ENCODE measurements around the gene BCKDHB. TPM values are rescaled to one million over a fixed set of nuclear protein-coding genes. Genes with fewer than 3 reads are reported as not detected.
A peak's percentile ranks its signal among the peaks of the same experiment; 100 is the strongest.
"Not testable (repeated sequence)": the region's sequence is repeated elsewhere in the genome, so short reads cannot be mapped to it uniquely, and the experiment has no call there.

Gene BCKDHB
- total and polyA plus RNA-seq, 2 of the 4 experiments (the other 2 are of a cell fraction) = 11.2 to 11.8 TPM

GRCh38 chr6:80060774-80061173 is 45.7 kb upstream of the BCKDHB start:
- Histone ChIP-seq H2BK20ac (ENCODE audit: low read depth, low read length) (no peak overlapping the region), H4K20me1 (ENCODE audit: insufficient read depth, low read length) (no peaks in the 10 kb centered on the region), H3K9ac (ENCODE audit: low read depth, low read length) (no peak overlapping the region), H2BK120ac (ENCODE audit: low read depth, low read length) (no peak overlapping the region), H3K27ac (ENCODE audit: insufficient read depth, low read length) (no peak overlapping the region), H4K91ac (ENCODE audit: insufficient read depth, low read depth, low read length) (no peak overlapping the region), H3K4me2 (ENCODE audit: low read depth, low read length) (no peak overlapping the region), H2AK9ac (replicated peaks; ENCODE audit: low read depth, low read length, poor library complexity) (no peak overlapping the region), H3K4ac (ENCODE audit: low read depth, low read length) (no peak overlapping the region), H4K8ac (ENCODE audit: low read depth in 2 of 2, low read length in 2 of 2) (no peak overlapping the region), H3K4me1 (ENCODE audit: control insufficient read depth, insufficient read depth, low read length) (no peaks in the 10 kb centered on the region), H3K36me3 (ENCODE audit: control insufficient read depth, insufficient read depth, low read length) (no peaks in the 10 kb centered on the region), H2AFZ (replicated peaks; ENCODE audit: low read length, poor library complexity) (no peak overlapping the region), H3K18ac (ENCODE audit: low read depth, low read length) (no peak overlapping the region), H3K9me1 (ENCODE audit: insufficient read depth, low read length) (no peaks in the 10 kb centered on the region; the same call in 1 of the 2 replicates), H3K23ac (ENCODE audit: low read depth, low read length) (no peak overlapping the region), H3K9me3 (ENCODE audit: control insufficient read depth, insufficient read depth, low read length) (no peaks in the 10 kb centered on the region), H2BK15ac (ENCODE audit: low read depth, low read length) (no peak overlapping the region), H2BK5ac (ENCODE audit: low read depth, low read length, poor library complexity, severe bottlenecking) (no peak overlapping the region), H3K4me3 (ENCODE audit: insufficient read depth, low read depth, low read length) (no peak overlapping the region), H3K27me3 (ENCODE audit: control insufficient read depth, insufficient read depth, low read length) (no peaks in the 10 kb centered on the region), H3K14ac (replicated peaks; ENCODE audit: low read depth, low read length) (no peak overlapping the region), H4K5ac (ENCODE audit: low read depth, low read length) (no peak overlapping the region), H2AK5ac (ENCODE audit: low read depth, low read length) (no peak overlapping the region), H3K79me1 (ENCODE audit: low read depth in 1 of 2, low read length in 2 of 2) (no peaks in the 10 kb centered on the region), H3K56ac (ENCODE audit: extremely low read depth, insufficient read depth, low read length) (no peak overlapping the region)
- DNase-seq (no peak), ATAC-seq (ENCODE audit: low read depth) (no peak)
- POLR2A ChIA-PET (ENCODE audit: unreplicated experiment) = no interaction called here
- intact Hi-C loops (cut with micrococcal nuclease) = no loop called here
- no TSS peak for BruUV-seq (replicated peaks)
- CTCF ChIA-PET = no interaction called here
- dilution Hi-C loops (cut with HindIII; ENCODE audit: low sequenced_read_pairs, unreplicated experiment) = no loop called here
- in situ Hi-C loops (cut with MboI; ENCODE audit: low sequenced_read_pairs) = no loop called here
- TF ChIP-seq SMC3 (IDR thresholded peaks at IDR 0.05; ENCODE audit: low read depth, low read length) (no peak), MAFK (IDR thresholded peaks at IDR 0.05; ENCODE audit: low read depth, low read length) (peak; percentile 82)

GRCh38 chr6:80068146-80068545 is 38.3 kb upstream of the BCKDHB start:
- ATAC-seq (ENCODE audit: low read depth); H3K14ac ChIP-seq (replicated peaks; ENCODE audit: low read depth, low read length); CTCF ChIA-PET; H4K91ac ChIP-seq (ENCODE audit: insufficient read depth, low read depth, low read length); H2BK15ac ChIP-seq (ENCODE audit: low read depth, low read length); intact Hi-C loops (cut with micrococcal nuclease); H3K56ac ChIP-seq (ENCODE audit: extremely low read depth, insufficient read depth, low read length); H2BK20ac ChIP-seq (ENCODE audit: low read depth, low read length); H2AK9ac ChIP-seq (replicated peaks; ENCODE audit: low read depth, low read length, poor library complexity); H4K8ac ChIP-seq (ENCODE audit: low read depth in 2 of 2, low read length in 2 of 2); H2BK5ac ChIP-seq (ENCODE audit: low read depth, low read length, poor library complexity, severe bottlenecking); H3K36me3 ChIP-seq (ENCODE audit: control insufficient read depth, insufficient read depth, low read length); DNase-seq; H2AFZ ChIP-seq (replicated peaks; ENCODE audit: low read length, poor library complexity); H3K9me1 ChIP-seq (ENCODE audit: insufficient read depth, low read length); H3K9ac ChIP-seq (ENCODE audit: low read depth, low read length); H3K4me2 ChIP-seq (ENCODE audit: low read depth, low read length); H3K79me1 ChIP-seq (ENCODE audit: low read depth in 1 of 2, low read length in 2 of 2); H2BK120ac ChIP-seq (ENCODE audit: low read depth, low read length); H3K9me3 ChIP-seq (ENCODE audit: control insufficient read depth, insufficient read depth, low read length); H3K4ac ChIP-seq (ENCODE audit: low read depth, low read length); H3K27ac ChIP-seq (ENCODE audit: insufficient read depth, low read length); H3K4me3 ChIP-seq (ENCODE audit: insufficient read depth, low read depth, low read length); dilution Hi-C loops (cut with HindIII; ENCODE audit: low sequenced_read_pairs, unreplicated experiment); H3K18ac ChIP-seq (ENCODE audit: low read depth, low read length); H3K27me3 ChIP-seq (ENCODE audit: control insufficient read depth, insufficient read depth, low read length); in situ Hi-C loops (cut with MboI; ENCODE audit: low sequenced_read_pairs); H4K5ac ChIP-seq (ENCODE audit: low read depth, low read length); BruUV-seq (replicated peaks); H3K4me1 ChIP-seq (ENCODE audit: control insufficient read depth, insufficient read depth, low read length); H4K20me1 ChIP-seq (ENCODE audit: insufficient read depth, low read length); H2AK5ac ChIP-seq (ENCODE audit: low read depth, low read length); H3K23ac ChIP-seq (ENCODE audit: low read depth, low read length); POLR2A ChIA-PET (ENCODE audit: unreplicated experiment): not testable (repeated sequence)
- WGBS, 2 experiments (ENCODE audit: extremely low coverage in 2 of 2, insufficient read length in 1 of 2) = no CpG with 5 or more reads among the region's 7 CpGs

Measured in IMR-90 (cell line).